IPS-NIHi7 (cell line): ENCODE measurements around the gene FKBP5.

Experiments used
- DNase-seq: peaks from one replicate; pipeline ENCODE4 v3.0.0; 2012; ENCODE audit warnings: mixed read lengths; ENCODE audit errors: extremely low spot score

The FKBP5 gene

DNA sequence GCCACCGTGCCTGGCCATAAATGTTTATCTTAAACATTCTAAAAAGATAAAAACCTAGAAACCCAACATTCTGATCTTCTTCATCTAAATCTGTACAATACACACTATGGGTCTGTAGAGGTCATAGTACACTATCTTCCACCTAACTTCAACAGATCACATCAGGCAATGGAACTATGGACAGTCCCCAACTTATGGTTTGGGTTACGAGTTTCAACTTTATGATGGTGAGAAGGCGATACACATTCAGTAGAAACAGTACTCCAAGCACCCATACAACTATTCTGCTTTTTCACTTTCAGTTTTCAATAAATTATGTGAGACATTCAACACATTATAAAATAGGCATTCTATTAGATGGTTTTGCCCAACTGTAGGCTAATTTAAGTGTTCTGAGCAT is 23.1 kb downstream of the FKBP5 start:
- DNase-seq = no peak

DNA sequence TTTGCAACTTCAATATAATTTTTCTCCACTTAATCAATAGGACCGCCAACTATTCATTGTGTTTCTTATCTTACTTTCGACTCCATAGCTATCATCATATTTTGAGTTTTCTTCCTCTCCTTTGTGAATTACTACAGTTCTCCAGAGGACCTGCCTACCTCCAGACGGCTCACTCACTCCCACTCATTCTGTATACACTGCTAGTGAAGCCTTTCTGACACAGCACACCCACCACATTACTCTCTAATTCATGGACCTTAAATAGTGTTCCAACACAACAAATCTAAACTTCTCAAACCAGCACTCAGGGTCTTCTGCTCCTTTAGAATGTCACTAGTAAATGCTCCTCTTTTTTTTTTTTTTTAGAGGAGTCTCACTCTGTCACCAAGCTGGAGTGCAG is 23.8 kb downstream of the FKBP5 start:
- no peak for DNase-seq

DNA sequence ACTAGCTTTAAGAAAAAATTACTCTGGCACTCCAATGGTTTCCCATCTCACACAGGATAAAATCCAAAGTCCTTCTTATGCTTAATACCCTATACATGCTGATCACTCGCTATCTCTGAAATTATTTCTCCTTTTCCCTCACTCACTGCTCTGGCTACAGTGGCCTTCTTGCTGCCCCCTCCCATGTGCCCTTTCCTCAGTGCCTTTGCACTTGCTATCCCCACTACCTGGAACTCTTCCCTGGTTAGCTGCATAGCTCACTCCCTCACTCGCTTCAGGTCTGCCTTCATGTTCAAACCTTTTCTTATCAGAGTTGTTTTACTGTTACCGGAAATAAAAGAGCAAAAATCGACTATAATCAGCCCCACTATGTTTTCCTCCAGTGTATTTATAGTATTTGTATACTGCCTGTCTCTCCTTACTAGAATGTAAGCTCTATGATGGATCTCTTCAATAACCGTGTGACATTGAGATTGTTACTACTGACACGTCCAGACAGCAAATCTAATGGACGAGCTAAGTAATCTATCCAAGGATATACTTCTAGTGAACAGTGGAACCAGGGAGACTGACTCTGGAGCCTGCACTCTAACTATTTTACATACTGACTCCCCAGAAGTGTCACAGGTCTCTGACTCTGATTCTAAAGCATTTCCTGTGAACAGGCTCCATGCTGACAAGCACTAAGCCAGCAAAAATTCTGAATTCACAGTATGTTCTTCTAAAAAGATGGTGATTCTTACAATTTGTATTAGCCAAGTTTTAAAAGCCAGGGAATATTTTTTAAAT is 25.1 kb downstream of the FKBP5 start:
- no peak for DNase-seq

DNA sequence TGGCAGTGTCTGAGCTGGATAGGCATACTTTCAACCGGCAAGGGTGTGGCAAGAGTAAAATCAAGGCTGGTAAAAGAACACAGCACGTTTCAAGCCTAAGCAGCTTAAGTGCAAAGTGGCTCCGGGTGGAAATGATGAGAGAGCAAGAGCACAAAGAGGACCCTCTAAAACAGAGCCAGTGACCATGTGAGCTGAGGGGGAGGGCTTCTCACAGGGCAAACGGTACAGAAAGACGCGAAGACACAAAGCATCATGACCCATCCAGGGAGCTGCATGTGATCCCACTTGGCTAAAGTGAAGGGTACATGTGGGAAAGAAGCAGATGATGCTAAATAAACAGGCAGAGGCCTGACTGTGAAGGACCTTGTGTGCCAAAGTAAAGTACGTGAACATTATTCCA is 25.7 kb downstream of the FKBP5 start:
- DNase-seq = no peak

DNA sequence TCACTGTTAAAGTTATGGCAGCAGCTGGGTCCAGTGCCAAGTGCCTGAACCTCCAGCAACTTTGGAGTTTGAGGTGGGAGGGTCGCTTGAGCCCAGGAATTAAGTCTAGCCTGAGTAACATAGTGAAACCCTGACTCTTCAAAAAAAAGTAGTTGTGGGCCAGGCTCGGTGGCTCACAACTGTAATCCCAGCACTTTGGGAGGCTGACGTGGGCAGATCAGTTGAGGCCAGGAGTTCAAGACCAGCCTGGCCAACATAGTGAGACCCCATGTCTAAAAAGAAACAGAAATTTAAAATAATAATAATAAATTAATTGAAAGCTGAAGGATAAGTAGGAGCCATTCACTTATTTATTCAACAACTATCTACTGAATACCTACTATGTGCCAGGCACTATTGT is 33.8 kb downstream of the FKBP5 start:
- no peak for DNase-seq

DNA sequence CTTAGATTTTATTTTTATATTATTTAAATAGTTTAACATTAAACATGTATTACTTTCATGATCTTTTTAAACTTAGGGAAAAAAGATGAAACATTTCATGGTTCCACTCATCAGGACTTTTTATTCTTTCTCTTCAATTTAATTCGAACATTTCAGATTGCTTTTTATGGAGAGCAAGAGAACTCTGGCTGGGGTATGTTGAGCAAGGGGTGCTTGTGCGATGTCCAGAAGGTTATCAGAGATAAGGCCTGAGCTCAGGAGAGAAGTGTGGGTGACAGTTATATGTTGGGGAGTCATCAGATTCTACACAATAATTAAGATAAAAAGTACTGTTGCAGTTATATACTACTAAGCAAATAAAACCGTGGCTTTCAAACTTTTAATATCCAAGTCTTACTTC is 37.5 kb downstream of the FKBP5 start:
- no peak for DNase-seq

DNA sequence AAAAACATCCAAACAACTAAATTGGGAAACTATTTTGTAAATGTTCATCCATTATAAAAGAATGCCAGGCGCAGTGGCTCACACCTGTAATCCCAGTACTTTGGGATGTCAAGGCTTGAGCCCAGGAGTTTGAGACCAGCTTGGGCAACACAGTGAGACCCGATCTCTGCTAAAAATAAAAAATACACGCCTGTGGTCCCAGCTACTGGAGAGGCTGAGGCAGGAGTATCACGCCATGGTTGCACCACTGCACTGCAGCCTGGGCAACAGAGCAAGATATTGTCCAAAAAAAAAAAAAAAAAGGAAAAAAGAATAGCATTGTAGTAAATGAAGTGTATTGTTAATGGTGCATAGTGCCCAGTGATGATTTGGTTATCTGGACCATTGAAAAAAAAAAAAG is 38.7 kb downstream of the FKBP5 start:
- DNase-seq = no peak

DNA sequence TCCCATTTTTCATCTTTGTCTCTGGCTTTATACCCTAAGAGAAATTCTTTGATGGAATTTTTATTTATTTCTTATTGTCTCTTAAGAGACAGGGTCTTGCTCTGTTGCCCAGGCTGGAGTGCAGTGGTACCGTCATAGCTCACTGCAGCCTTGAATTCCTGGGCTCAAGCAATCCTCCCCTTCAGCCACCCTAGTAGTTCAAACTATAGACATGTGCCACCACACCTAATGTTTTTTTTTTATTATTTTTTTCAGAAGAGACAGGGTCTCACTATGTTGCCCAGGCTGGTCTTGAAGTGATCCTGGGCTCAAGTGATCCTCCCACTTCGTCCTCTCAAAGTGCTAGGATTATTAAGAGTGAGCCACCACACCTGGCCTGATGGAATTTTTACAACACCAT is 40.5 kb downstream of the FKBP5 start:
- DNase-seq = no peak

DNA sequence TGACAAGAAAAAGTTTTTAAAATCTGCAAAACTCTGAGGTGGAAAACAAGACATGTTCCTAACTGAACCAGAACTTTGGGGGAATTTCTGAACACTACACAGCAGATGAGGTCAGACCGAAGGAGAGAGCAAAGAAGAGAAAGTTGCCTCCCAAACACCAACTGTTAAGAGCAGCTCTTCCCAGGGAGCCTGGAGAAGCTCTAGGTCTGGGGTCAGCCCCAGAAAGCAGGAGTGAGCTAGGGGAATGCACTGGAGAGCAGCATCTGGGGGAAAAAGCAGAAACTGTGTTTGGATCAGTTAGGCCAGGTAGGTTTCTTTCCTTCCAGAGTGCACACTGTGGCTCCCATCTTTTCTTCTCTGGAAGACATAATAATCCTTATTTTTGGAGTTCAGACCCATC is 41.3 kb downstream of the FKBP5 start:
- DNase-seq = no peak

DNA sequence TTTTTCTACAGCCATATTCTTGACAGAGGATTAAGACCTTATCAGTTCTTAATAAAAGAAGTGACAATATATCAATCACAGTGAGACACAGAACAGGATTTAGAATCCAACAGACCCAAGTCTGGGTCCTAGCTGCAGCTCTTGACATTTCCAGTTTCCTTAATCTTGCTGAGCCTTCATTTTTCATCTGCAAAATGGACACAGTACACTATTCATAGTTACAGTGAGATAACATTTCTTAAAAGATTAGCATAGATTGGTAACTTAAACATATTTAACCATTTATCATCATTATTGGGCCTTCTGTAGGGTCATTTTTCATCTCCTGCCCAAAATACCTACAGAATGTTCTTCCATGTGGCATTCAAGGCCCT is 45.6 kb downstream of the FKBP5 start:
- no peak for DNase-seq

DNA sequence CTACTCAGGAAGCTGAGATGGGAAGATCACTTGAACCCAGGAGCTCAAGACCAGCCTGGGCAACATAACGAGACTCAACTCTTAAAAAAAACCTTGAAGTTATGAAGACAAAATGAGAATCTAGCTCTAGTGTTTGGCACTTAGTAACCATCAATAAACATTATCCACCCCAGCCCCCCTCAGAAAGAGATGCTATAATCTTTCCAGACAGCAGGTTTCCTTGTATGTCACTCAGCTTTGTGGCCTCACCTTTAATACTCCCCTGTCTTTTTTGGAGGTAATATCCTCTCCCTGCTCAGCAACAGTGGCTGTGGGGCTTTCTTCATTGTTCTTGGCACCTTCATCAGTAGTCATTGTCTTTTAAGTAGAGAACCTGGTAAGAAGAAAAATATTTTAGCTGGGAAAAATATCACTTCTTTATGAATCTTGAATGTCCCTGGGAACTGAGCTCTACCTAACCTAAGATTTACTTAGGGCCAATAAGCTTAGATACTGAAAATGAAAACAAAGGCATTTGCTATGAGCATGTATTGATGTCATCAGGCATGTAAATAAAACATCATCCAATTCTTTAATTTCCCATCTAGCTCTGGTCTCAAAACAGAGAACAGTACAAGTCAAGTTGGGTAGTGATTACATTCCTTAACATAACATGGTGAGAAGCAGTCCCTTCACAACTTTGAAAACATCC is 46.1 kb downstream of the FKBP5 start:
- no peak for DNase-seq

DNA sequence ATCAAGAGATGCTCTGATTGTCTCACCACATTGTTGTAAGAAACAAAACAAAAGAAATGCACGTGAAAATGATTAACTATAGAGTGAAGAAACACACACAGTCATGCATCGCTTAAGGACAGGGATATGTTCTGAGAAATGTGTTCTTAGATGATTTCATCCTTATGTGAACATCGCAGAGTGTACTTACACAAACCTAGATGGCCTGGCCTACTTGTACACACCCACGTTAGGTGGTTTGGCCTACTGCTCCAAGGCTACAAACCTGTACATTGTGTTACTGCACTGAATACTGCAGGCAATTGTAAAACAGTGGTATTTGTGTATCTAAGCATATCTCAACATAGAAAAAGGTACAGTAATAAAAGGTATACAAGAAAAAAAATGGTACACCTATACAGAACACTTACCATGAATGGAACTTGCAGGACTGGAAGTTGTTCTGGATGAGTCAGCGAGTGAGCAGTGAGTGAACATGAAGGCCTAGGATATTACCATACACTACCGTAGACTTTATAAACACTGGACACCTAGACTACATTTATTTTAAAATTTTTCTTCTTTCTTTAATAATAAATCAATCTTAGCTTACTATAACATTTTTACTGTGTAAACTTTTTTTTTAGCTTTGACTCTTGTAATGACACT is 48.6 kb downstream of the FKBP5 start:
- no peak for DNase-seq

DNA sequence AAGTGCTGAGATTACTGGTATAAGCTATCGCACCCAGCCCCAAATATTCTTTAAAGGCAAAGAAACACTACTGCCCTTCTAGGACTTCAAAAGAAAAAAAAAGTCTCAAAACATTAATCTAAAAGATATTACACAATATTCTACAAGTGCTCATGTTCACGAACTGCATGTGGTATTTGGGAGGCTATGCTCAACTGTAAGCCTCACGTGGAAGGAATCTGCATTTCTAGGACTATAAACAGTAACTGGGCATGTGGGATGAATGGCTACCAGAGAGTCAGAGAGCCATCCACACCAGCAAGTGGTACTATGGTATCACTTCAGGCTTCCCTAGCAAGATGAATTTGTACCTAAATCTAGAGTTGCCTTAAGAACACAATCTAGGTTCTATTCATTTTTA is 50.0 kb downstream of the FKBP5 start:
- no peak for DNase-seq

DNA sequence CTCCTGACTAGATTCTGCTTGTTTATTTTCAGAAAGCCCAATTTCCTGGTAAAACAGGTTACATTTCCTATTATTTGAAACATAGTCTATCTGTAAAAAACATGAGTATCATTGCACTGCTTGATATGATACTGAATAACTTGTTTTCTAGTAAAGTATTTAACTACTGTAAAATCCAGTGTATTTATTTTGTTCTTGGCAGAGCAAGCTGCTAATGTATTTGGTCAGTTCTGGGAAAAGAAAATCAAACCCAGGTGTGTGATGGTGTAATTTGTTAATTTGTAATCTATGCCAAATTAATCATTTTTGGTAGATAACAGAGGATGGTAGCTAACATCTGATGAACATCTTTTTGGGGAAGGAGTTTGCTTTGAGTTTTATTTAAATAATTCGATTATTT is 50.8 kb downstream of the FKBP5 start:
- no peak for DNase-seq

DNA sequence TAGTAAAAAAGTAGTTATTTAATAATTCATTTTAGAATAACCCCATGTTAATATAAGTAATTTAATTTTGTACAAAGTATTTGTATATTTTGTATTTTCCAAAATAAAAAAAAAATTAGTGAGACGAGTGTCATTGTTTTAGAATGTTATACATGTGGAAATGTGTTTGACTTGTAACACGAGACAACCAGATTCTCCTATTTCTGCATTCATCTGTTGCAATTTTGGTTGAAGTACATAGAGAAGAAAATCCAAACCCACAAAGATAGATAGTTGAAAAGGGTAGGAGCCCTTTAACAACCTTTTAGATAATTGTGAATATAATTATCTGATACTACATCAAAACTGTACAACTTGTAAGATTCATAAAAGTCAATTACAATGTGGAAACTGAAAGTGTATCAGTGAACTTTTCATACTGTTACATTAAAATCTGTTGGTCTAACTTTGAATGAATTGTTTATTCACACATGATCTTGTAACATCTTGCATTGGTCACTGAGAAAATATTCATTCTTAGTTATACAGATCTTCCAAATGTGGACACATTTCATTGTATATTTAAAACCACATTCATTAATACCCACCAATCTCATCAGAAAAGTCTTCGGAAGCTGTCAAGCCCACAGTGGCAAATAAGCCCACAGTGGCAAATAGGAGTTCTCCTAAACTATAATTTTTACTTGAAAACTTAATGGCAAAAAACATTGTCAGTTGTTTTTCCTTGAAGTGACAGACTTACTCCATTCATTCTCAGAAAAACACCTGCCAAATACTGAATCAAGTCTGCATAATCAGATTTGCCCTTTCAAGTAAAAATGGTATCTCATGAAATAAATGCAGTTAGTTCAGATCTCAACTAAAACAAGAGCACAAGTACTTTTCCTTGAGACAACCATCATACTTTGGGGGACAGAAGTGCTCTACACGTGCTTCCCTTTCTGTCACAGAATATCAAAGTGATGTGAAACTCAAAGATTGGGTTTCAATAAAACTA is 52.8 kb downstream of the FKBP5 start:
- DNase-seq = no peak

DNA sequence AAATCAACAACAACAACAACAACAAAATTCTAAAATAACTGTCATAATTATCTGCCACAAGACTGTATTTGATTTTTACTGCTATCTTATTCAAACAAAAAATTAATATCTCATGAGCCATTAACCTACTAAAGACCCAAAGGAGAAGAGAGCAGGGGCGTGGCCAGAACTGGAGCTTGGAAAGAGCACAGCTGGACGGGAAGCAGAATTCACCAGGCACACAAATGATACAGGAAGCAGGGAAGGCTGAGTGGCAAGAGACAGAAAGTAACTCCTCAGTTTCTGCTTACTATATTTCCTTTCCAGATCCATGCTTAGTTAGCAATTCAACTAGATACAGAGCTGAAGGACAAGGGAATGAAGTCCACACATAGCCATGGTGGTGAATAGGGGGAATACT is 54.4 kb downstream of the FKBP5 start:
- no peak for DNase-seq

DNA sequence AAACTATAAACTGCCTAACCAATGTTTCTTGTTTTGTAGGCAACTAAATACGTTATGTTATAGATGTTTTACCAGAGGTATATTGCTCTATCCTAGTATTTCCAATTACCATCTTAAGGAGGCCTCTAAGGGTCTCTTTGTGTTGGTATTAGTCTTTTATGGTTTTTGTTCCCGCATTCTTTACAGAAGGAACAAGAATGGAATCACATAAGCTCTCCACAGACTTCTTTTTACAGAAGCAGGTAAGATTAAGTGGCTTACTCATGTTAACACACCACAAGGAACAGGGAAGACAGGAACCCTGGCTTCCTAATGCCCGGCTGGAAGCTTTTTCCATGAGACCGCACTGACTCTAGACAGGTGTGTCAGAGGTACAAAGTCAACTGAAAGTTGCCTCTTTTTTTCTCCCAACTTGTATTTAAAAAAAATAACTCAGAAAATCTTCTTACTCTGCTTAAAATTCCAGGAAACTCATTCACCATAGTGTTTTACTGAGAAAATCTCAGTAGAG is 55.1 kb downstream of the FKBP5 start:
- DNase-seq = no peak

DNA sequence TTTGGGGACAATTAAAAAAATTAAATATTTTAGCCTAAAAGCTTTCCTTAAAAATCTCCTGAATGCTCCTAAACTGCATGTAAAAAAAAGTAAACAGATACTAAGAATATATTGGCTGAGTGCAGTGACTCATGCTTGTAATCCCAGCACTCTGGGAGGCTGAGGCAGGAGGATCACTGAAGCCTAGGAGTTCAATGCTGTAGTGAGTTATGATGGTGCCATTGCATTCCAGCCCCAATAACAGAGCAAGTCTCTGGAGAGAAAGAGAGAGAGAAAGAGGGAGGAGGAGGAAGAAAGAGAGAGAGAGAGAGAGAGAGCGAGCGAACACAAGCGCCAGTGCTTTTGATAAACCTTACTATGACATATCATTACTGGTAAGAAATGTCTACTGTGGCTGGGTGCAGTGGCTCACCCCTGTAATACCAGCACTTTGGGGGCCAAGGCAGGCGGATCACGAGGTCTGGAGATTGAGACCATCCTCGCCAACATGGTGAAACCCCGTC is 58.8 kb downstream of the FKBP5 start:
- no peak for DNase-seq

DNA sequence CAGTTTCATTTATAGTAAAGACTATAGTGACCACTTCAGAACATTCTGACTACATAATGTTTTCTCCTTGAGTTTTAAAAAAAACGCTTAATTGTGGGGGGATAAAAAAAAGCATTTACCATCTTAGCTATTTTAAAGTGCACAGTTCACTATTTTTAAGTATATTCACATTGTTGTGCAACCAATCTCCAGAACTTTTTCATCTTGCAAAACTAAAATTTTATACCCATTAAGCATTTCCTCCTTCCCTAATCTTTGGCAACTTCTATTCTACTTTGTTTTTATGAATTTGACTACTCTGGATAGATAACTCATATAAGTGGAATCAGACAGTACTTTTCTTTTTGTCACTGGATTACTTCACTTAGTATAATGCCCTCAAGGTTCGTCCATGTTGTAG is 62.3 kb downstream of the FKBP5 start:
- DNase-seq = no peak

DNA sequence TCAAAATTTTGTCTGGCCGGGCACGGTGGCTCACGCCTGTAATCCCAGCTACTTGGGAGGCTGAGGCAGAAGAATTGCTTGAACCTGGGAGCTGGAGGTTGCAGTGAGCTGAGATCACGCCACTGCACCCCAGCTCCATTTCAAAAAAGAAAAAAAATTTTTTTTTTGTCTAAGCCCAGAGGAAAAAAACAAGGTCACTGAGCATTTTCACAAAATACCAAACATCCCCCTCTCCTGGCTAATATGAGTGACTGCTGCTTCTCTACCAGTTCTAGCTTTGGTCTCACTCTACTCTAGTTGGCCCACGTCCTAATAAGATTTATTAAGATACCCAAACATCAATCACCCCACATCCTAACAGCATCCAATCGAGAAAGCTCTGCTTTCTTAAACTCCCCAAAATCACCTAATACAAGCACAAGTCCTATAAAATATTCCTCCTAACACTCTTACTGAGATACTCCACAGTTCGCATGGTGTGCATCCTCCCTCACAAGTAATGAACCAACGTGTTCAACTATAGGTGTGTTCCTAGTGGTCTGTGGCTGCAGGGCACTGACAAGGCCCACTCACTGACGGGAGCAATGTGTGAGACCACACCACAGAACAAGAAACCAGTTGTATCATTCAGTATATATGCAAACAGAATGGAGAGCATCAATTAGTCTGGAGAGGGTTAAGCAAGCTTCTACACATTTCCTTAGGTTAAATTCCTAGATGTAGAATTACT is 64.2 kb downstream of the FKBP5 start:
- DNase-seq = no peak

DNA sequence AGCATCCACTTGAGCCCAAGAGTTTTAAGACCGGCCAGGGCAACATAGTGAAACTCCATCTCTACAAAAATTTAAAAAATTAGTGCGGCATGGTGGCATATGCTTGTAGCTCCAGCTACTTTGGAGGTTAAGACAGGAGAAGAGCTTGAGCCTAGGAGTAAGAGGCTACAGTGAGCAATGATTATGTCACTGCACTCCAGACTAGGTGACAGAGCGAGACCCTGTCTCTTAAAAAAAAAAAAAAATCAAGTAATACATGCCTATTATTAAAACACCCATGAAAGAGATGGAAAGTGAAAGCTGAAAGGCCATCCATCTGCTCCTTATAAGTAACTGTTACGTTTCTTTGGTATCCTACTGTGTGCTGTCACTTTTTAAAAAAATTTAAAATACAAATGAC is 66.4 kb downstream of the FKBP5 start:
- DNase-seq = no peak
